Mesendoderm (in vitro differentiated cells): ENCODE measurements around the gene KCNJ6.

Experiments
- DNase-seq: peaks from one replicate; pipeline ENCODE4 v3.0.0; 2013
- H2AK5ac ChIP-seq: 2 replicates; pipeline ENCODE4 v1.6.1; 2013; ENCODE audit warnings: low read length, inconsistent platforms
- H2BK120ac ChIP-seq: 2 replicates; pipeline ENCODE4 v1.6.1; 2013; ENCODE audit warnings: low read depth, mild to moderate bottlenecking, low read length, moderate library complexity, mixed read lengths
- H2BK15ac ChIP-seq: replicated peaks from 2 replicates; pipeline ENCODE4 v1.6.1; 2013; ENCODE audit warnings: low read depth, mild to moderate bottlenecking, moderate library complexity
- H2BK5ac ChIP-seq: 2 replicates; pipeline ENCODE4 v1.6.1; 2013; ENCODE audit warnings: low read length, inconsistent platforms
- H3K18ac ChIP-seq: 2 replicates; pipeline ENCODE4 v1.6.1; 2013; ENCODE audit warnings: mild to moderate bottlenecking, low read length, mixed read lengths
- H3K23ac ChIP-seq: one replicate; pipeline ENCODE4 v1.6.1; 2013; ENCODE audit warnings: low read length
- H3K27ac ChIP-seq: 2 replicates; pipeline ENCODE4 v1.5.1; 2013; ENCODE audit warnings: low read depth, mild to moderate bottlenecking, inconsistent platforms, low read length, moderate library complexity
- H3K27me3 ChIP-seq: 2 replicates; pipeline ENCODE4 v1.6.1; 2013; ENCODE audit warnings: low read length, control low read depth, mild to moderate bottlenecking, inconsistent platforms; ENCODE audit not compliant: insufficient read depth, poor library complexity
- H3K36me3 ChIP-seq: 2 replicates; pipeline ENCODE4 v1.6.1; 2013; ENCODE audit warnings: low read length, inconsistent platforms; ENCODE audit not compliant: control insufficient read depth, insufficient read depth
- H3K4ac ChIP-seq: one replicate; pipeline ENCODE4 v1.6.1; 2013; ENCODE audit warnings: low read depth, mild to moderate bottlenecking, low read length, moderate library complexity
- H3K4me1 ChIP-seq: 2 replicates; pipeline ENCODE4 v1.6.1; 2013; ENCODE audit warnings: low read depth, low read length, inconsistent platforms; ENCODE audit not compliant: control insufficient read depth
- H3K4me2 ChIP-seq: 2 replicates; pipeline ENCODE4 v1.6.1; 2013; ENCODE audit warnings: low read length
- H3K4me3 ChIP-seq: 2 replicates; pipeline ENCODE4 v1.5.1; 2013; ENCODE audit warnings: mild to moderate bottlenecking, low read length
- H3K56ac ChIP-seq: one replicate; pipeline ENCODE4 v1.6.1; 2013; ENCODE audit warnings: low read length
- H3K79me1 ChIP-seq: 2 replicates; pipeline ENCODE4 v1.6.1; 2013; ENCODE audit warnings: low read length, inconsistent platforms
- H3K79me2 ChIP-seq: 2 replicates; pipeline ENCODE4 v1.6.1; 2013; ENCODE audit warnings: mild to moderate bottlenecking, low read length; ENCODE audit not compliant: control insufficient read depth, insufficient read depth
- H3K9ac ChIP-seq: 2 replicates; pipeline ENCODE4 v1.6.1; 2013; ENCODE audit warnings: low read length, inconsistent platforms
- H4K5ac ChIP-seq: one replicate; pipeline ENCODE4 v1.6.1; 2013; ENCODE audit warnings: low read length
- H4K8ac ChIP-seq: one replicate; pipeline ENCODE4 v1.6.1; 2013; ENCODE audit warnings: low read depth, mild to moderate bottlenecking, control low read depth, low read length, moderate library complexity
- WGBS: extraction: QIAGEN DNeasy Blood & Tissue Kit; methylation state at CpG from one replicate; pipeline ENCODE4 v1.1.7; 2013; ENCODE audit warnings: low lambda C conversion rate, missing lambda C conversion rate; ENCODE audit not compliant: insufficient coverage; ENCODE audit errors: extremely low coverage; 5-methylcytosine and 5-hydroxymethylcytosine counted together

The KCNJ6 gene

DNA sequence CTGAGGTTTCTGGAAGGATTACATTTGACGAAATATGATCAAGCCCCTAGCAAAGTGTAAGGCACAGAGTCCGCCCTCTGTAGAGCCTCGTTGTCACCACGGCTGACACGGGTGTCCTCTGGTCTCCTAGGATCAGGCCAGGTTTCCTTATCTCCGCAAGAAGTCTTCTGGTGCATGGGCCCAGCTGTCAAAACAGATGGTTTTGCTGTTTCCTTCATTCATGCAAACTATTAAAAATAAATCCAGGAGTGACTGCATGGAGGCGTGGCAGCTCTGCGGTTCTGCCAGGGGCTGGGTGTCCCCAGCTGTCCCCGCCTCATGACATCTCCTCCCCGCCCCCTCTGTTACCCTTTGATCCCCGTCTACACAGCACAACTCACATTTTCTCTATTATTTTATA lies 340.7 kb downstream of the KCNJ6 start:
- Histone ChIP-seq H2BK15ac (no peak overlapping the region), H3K79me1 (no peaks in the 10 kb centered on the region), H2AK5ac (peak overlapping the region; percentile 75), H3K27ac (no peak overlapping the region), H3K36me3 (no peaks in the 10 kb centered on the region), H3K9ac (no peak overlapping the region), H3K27me3 (no peaks in the 10 kb centered on the region), H4K5ac (no peak overlapping the region), H3K23ac (no peak overlapping the region), H2BK120ac (no peak overlapping the region), H3K4ac (no peak overlapping the region), H3K4me2 (no peak overlapping the region), H4K8ac (no peak overlapping the region), H3K18ac (no peak overlapping the region), H3K56ac (no peak overlapping the region), H2BK5ac (no peak overlapping the region), H3K79me2 (no peaks in the 10 kb centered on the region), H3K4me3 (no peak overlapping the region), H3K4me1 (no peaks in the 10 kb centered on the region)
- no peak for DNase-seq
- WGBS = no CpG with 5 or more reads among the region's 11 CpGs

DNA sequence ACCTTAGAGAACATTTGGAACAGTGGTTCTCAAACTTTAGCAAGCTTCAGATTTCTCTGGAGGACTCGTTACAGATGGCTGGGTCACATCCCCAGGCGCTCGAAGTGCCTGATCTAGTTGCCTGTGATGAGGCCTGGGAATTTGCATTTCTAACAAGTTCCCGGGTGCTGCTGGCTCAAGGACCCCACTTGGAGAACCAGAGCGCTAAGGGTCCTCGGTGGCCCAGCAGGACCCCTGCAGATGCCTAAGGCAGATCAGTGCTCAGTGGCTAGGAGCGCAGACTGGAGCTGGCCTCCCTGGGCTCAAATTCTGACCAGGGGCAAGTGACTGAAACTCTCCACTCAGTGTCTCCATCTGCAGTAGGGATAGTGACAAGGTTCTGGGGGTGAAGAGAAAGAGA lies 341.5 kb downstream of the KCNJ6 start:
- H3K18ac ChIP-seq = no peak overlapping the region
- no peak overlapping the region for H2BK5ac ChIP-seq
- H3K9ac ChIP-seq = no peak overlapping the region
- no peak overlapping the region for H3K4me2 ChIP-seq
- no peak overlapping the region for H3K27ac ChIP-seq
- H3K79me2 ChIP-seq = no peaks in the 10 kb centered on the region
- H2BK15ac ChIP-seq = no peak overlapping the region
- no peak overlapping the region for H4K5ac ChIP-seq
- H2BK120ac ChIP-seq = no peak overlapping the region
- H2AK5ac ChIP-seq = no peak overlapping the region
- no CpG with 5 or more reads among the region's 7 CpGs for WGBS
- no peak for DNase-seq
- H3K27me3 ChIP-seq = no peaks in the 10 kb centered on the region
- no peaks in the 10 kb centered on the region for H3K79me1 ChIP-seq
- no peaks in the 10 kb centered on the region for H3K36me3 ChIP-seq
- no peak overlapping the region for H3K23ac ChIP-seq
- no peak overlapping the region for H3K4me3 ChIP-seq
- no peak overlapping the region for H3K4ac ChIP-seq
- H3K56ac ChIP-seq = no peak overlapping the region
- H3K4me1 ChIP-seq = no peaks in the 10 kb centered on the region
- no peak overlapping the region for H4K8ac ChIP-seq

DNA sequence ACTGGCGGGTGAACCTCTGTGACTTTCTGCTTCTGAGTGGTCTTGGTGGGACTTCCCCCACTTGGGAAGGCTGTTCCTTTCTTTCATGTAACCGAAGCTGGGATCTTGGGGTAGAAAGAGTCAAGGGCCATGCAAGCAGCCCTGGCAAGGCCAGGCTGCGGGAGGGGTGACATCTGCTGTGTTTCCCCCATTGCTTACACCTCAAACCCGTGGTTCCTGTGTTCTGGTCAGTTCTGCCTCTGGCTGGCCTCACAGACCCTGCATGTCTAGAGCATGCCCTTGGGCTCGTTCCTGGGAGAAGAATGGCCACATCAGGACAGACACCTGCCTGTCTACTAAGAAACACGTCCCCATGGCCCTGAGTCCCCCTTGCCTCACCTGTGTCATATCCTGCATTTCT lies 341.9 kb downstream of the KCNJ6 start:
- no peak for DNase-seq
- no peaks in the 10 kb centered on the region for H3K36me3 ChIP-seq
- H2BK120ac ChIP-seq = no peak overlapping the region
- no peak overlapping the region for H2AK5ac ChIP-seq
- H2BK5ac ChIP-seq = no peak overlapping the region
- no peaks in the 10 kb centered on the region for H3K79me2 ChIP-seq
- no peak overlapping the region for H3K18ac ChIP-seq
- no peak overlapping the region for H3K9ac ChIP-seq
- H3K27ac ChIP-seq = no peak overlapping the region
- H3K4me3 ChIP-seq = no peak overlapping the region
- H3K4me1 ChIP-seq = no peaks in the 10 kb centered on the region
- no peak overlapping the region for H4K5ac ChIP-seq
- H3K27me3 ChIP-seq = no peaks in the 10 kb centered on the region
- H3K79me1 ChIP-seq = no peaks in the 10 kb centered on the region
- H3K23ac ChIP-seq = no peak overlapping the region
- no CpG with 5 or more reads among the region's 6 CpGs for WGBS
- H3K4me2 ChIP-seq = no peak overlapping the region
- H2BK15ac ChIP-seq = no peak overlapping the region
- H3K4ac ChIP-seq = no peak overlapping the region
- H4K8ac ChIP-seq = no peak overlapping the region
- H3K56ac ChIP-seq = no peak overlapping the region

DNA sequence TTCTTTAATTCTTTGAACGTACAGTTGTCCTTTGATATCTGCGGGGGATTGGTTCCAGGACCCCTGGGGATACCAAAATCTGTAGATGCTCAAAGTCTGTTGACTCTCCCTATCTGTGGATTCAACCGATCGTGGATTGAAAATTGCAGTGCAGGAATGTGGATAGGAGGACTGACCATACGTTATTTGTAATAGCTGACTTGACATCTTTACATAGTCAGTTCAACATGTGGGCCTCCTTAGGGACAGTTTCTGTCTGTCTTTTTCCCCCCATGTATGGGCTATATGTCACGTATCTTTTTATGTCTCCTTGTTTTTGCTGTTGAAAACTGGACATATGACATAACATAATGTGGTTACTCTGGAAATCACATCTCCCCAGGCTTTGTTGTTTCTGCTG lies 344.8 kb downstream of the KCNJ6 start:
- Histone ChIP-seq H3K4ac (no peak overlapping the region), H2AK5ac (no peak overlapping the region), H3K4me2 (no peak overlapping the region), H3K56ac (no peak overlapping the region), H2BK120ac (no peak overlapping the region), H2BK5ac (no peak overlapping the region), H3K23ac (no peak overlapping the region), H3K9ac (no peak overlapping the region), H3K36me3 (no peaks in the 10 kb centered on the region), H3K4me3 (no peak overlapping the region), H3K27me3 (no peaks in the 10 kb centered on the region), H3K79me2 (no peaks in the 10 kb centered on the region), H4K5ac (no peak overlapping the region), H3K18ac (no peak overlapping the region), H3K27ac (no peak overlapping the region), H3K79me1 (no peaks in the 10 kb centered on the region), H3K4me1 (no peaks in the 10 kb centered on the region), H2BK15ac (no peak overlapping the region), H4K8ac (no peak overlapping the region)
- DNase-seq = no peak
- WGBS = no CpG with 5 or more reads among the region's 6 CpGs

DNA sequence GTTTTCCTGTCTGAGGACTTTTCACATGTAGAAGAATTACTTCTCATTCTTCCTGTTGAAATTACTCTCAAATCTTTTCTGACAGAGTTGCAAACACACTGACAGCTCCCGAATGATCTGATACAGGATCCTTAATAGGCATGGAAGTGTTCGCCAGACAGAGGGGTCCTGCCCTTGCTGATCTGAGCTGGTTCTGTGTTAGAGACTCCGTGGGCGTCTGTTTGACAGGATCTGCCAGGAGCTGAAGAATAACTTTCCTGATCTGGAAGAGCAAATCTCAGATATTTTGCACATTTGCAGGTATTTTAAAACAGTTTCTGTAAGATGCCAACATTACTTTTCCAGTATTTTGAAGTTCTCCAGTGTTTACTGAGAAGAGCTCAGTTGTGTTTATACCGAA lies 347.3 kb downstream of the KCNJ6 start:
- Histone ChIP-seq H4K8ac (no peak overlapping the region), H3K79me1 (no peaks in the 10 kb centered on the region), H2BK5ac (no peak overlapping the region), H3K9ac (no peak overlapping the region), H3K18ac (no peak overlapping the region), H3K79me2 (no peaks in the 10 kb centered on the region), H4K5ac (no peak overlapping the region), H2BK120ac (no peak overlapping the region), H3K4me1 (peaks cover 11% of the 10 kb centered on the region), H3K27me3 (no peaks in the 10 kb centered on the region), H3K27ac (no peak overlapping the region), H3K4ac (no peak overlapping the region), H3K4me2 (no peak overlapping the region), H3K4me3 (no peak overlapping the region), H3K56ac (no peak overlapping the region), H3K23ac (no peak overlapping the region), H2BK15ac (peak overlapping the region; percentile 45), H2AK5ac (no peak overlapping the region), H3K36me3 (no peaks in the 10 kb centered on the region)
- no peak for DNase-seq
- WGBS = no CpG with 5 or more reads among the region's 5 CpGs

DNA sequence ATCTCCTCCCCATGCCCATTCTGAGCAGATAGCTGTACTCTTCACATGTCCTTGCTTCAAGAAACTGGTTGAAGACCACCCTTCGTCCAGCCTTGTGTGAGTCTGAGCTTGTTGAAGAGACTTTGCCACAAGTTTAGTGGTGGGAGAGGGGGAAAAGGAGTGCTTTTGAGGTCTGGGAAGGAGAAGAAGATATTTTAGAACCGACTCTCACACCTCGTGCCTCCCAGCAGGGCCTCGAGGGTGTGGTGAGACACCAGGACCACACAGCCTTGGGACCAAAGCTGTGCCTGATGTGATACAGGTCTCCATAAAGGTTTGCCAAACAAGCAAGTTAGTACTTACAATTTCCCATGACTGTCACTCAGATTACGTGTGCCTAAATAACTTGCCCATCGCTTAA lies 347.8 kb downstream of the KCNJ6 start:
- no peak overlapping the region for H3K18ac ChIP-seq
- no peak overlapping the region for H3K9ac ChIP-seq
- no peak overlapping the region for H2BK120ac ChIP-seq
- no peak overlapping the region for H3K56ac ChIP-seq
- H3K27me3 ChIP-seq = no peaks in the 10 kb centered on the region
- DNase-seq = no peak
- H3K4ac ChIP-seq = no peak overlapping the region
- H2BK15ac ChIP-seq = no peak overlapping the region
- H2AK5ac ChIP-seq = no peak overlapping the region
- no peak overlapping the region for H3K23ac ChIP-seq
- H4K5ac ChIP-seq = no peak overlapping the region
- H4K8ac ChIP-seq = no peak overlapping the region
- no peak overlapping the region for H2BK5ac ChIP-seq
- H3K36me3 ChIP-seq = no peaks in the 10 kb centered on the region
- no peak overlapping the region for H3K27ac ChIP-seq
- no CpG with 5 or more reads among the region's 6 CpGs for WGBS
- H3K4me2 ChIP-seq = no peak overlapping the region
- peaks cover 11% of the 10 kb centered on the region for H3K4me1 ChIP-seq
- H3K79me2 ChIP-seq = no peaks in the 10 kb centered on the region
- no peak overlapping the region for H3K4me3 ChIP-seq
- H3K79me1 ChIP-seq = no peaks in the 10 kb centered on the region
